Ascending aorta (tissue), 2 donors: Measurements from ENCODE around the gene PDZD2. TPM values are rescaled to one million over a fixed set of nuclear protein-coding genes. Genes with fewer than 3 reads are reported as not detected.
"Not testable (repeated sequence)": the region's sequence is repeated elsewhere in the genome, so short reads cannot be mapped to it uniquely, and the experiment has no call there.

Source experiments
- DNase-seq, 2 donors: peaks; one replicate each; pipeline ENCODE4 v3.0.0-alpha.2; 2019; ENCODE audit warnings: low spot score in 2 of 2
- H3K27ac ChIP-seq, 2 donors: fragments of 200-600 bp; sonication (generic); one replicate each; pipeline ENCODE4 v1.5.1; 2016 to 2017; ENCODE audit warnings: mild to moderate bottlenecking in 1 of 2
- H3K27me3 ChIP-seq: fragments of 200-600 bp; sonication (generic); one replicate; pipeline ENCODE4 v1.5.1; 2017
- H3K36me3 ChIP-seq, 2 donors: fragments of 200-600 bp; sonication (generic); one replicate each; pipeline ENCODE4 v1.5.1; 2016
- H3K4me1 ChIP-seq, 2 donors: fragments of 200-600 bp; sonication (generic); one replicate each; pipeline ENCODE4 v1.5.1; 2016 to 2017; ENCODE audit warnings: mild to moderate bottlenecking in 1 of 2
- H3K4me3 ChIP-seq, 2 donors: fragments of 200-600 bp; sonication (generic); one replicate each; pipeline ENCODE4 v1.5.1; 2016 to 2017; ENCODE audit warnings: mild to moderate bottlenecking in 1 of 2
- H3K9me3 ChIP-seq, 2 donors: fragments of 200-600 bp; sonication (generic); one replicate each; pipeline ENCODE4 v1.5.1; 2016
- intact Hi-C: fragments of 100-400 bp; cut with DNase I; formaldehyde crosslinking; loops from one replicate; pipeline ENCODE4 v1.15.1; 2023
- total RNA-seq: library from RNA; depleted of rRNA; stranded (reverse); fragments of >200 nt; gene quantifications from one replicate; pipeline ENCODE4 v1.1.0, GENCODE V29; 2016
- TF ChIP-seq, protein P1 (sequence below), 3 experiments: fragments of 200-600 bp in 2 of 3; fragments of 450-650 bp in 1 of 3; sonication (generic) in 2 of 3; IDR thresholded peaks; one replicate each; pipeline ENCODE4 v1.5.1; 2016 to 2019; ENCODE audit warnings: antibody characterized with exemption in 3 of 3, mild to moderate bottlenecking in 1 of 3, moderate library complexity in 1 of 3

The PDZD2 gene
- total RNA-seq, 1 donor from 2014 or later = 8.1 TPM

DNA sequence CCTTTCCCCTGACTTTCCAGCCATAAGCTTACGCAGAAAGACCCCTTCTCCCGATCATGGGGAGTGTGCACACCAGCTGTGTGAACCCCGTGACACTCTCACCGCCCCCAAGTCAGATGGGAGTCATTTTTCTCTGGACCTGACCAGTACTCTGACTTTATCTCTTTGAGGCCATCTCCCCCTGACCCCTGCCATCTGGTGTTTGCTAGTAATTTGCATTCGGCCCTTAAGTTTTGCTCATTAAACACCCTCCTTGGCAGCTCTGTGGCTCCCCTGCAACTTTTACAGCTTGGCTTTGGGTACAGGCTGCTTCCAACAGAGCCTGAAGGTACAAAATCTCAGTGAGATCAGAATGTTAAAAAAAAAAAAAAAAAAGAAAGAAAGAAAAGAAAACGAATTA, 43.9 kb downstream of the PDZD2 start:
- TF ChIP-seq, protein P1, sequence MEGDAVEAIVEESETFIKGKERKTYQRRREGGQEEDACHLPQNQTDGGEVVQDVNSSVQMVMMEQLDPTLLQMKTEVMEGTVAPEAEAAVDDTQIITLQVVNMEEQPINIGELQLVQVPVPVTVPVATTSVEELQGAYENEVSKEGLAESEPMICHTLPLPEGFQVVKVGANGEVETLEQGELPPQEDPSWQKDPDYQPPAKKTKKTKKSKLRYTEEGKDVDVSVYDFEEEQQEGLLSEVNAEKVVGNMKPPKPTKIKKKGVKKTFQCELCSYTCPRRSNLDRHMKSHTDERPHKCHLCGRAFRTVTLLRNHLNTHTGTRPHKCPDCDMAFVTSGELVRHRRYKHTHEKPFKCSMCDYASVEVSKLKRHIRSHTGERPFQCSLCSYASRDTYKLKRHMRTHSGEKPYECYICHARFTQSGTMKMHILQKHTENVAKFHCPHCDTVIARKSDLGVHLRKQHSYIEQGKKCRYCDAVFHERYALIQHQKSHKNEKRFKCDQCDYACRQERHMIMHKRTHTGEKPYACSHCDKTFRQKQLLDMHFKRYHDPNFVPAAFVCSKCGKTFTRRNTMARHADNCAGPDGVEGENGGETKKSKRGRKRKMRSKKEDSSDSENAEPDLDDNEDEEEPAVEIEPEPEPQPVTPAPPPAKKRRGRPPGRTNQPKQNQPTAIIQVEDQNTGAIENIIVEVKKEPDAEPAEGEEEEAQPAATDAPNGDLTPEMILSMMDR (IDR thresholded peaks at IDR 0.05) = no peak
- H3K27me3 ChIP-seq = no peaks in the 10 kb centered on the region
- no peaks in the 10 kb centered on the region for H3K9me3 ChIP-seq
- intact Hi-C loops = no loop called here
- H3K4me1 ChIP-seq = no peaks in the 10 kb centered on the region
- no peaks in the 10 kb centered on the region for H3K36me3 ChIP-seq
- H3K27ac ChIP-seq = no peak overlapping the region
- no peak for DNase-seq
- no peak overlapping the region for H3K4me3 ChIP-seq

DNA sequence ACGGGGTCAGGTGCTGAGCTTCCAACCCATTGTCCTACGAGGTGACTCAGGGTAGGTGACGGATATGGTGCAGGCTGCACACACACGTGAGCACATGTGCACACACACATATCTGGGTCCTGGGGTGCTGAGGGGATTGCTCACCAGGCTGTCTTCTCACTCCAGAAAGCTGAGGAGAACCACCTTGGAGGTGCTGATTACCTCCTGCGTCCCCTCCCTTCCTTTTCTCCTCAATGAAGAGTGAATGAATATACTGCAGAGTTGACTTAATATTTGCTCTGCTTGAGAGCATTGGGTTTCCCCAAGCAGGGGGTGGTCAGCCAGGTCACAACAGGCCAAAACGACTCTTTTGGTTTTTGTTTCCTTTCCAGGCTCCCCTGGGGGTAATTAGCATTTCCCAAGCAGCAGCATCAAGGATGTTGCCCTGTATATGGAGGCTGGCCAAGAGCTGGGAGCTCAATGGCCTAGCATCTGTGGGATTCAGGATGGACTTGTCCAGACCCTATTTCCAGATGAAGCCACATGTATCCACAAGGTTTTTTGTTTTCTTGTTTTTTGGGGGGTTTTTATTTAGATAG, 49.7 kb downstream of the PDZD2 start:
- Histone ChIP-seq H3K36me3 (no peaks in the 10 kb centered on the region), H3K4me3 (no peak overlapping the region), H3K27me3 (no peaks in the 10 kb centered on the region), H3K9me3 (no peaks in the 10 kb centered on the region), H3K4me1 (no peaks in the 10 kb centered on the region), H3K27ac (no peak overlapping the region)
- TF ChIP-seq, protein P1 (IDR thresholded peaks at IDR 0.05) = no peak
- intact Hi-C loops = no loop called here
- DNase-seq = no peak

- H3K4me3 ChIP-seq, H3K4me1 ChIP-seq, DNase-seq, H3K9me3 ChIP-seq, intact Hi-C loops, H3K27me3 ChIP-seq, H3K27ac ChIP-seq, H3K36me3 ChIP-seq: not testable (repeated sequence)
These were observed 52.5 kb downstream of the PDZD2 start for GRCh38 chr5:31691408-31691807.

GRCh38 chr5:31692561-31693221, 53.8 kb downstream of the PDZD2 start:
- DNase-seq = no peak

GRCh38 chr5:31698673-31699072, 59.7 kb downstream of the PDZD2 start:
- DNase-seq = no peak
- H3K4me3 ChIP-seq = no peak overlapping the region
- no peaks in the 10 kb centered on the region for H3K36me3 ChIP-seq
- intact Hi-C loops = no loop called here
- TF ChIP-seq, protein P1 (IDR thresholded peaks at IDR 0.05) = no peak
- no peaks in the 10 kb centered on the region for H3K9me3 ChIP-seq
- no peaks in the 10 kb centered on the region for H3K4me1 ChIP-seq
- H3K27ac ChIP-seq = no peak overlapping the region
- no peaks in the 10 kb centered on the region for H3K27me3 ChIP-seq

More at GRCh38 chr5:31692561-31693221, 53.8 kb downstream of the PDZD2 start:
- no peak overlapping the region for H3K27ac ChIP-seq
- H3K9me3 ChIP-seq = no peaks in the 10 kb centered on the region
- intact Hi-C loops = no loop called here
- H3K27me3 ChIP-seq = no peaks in the 10 kb centered on the region
- no peaks in the 10 kb centered on the region for H3K36me3 ChIP-seq
- TF ChIP-seq, protein P1 (IDR thresholded peaks at IDR 0.05) = no peak
- H3K4me3 ChIP-seq = no peak overlapping the region
- no peaks in the 10 kb centered on the region for H3K4me1 ChIP-seq

DNA sequence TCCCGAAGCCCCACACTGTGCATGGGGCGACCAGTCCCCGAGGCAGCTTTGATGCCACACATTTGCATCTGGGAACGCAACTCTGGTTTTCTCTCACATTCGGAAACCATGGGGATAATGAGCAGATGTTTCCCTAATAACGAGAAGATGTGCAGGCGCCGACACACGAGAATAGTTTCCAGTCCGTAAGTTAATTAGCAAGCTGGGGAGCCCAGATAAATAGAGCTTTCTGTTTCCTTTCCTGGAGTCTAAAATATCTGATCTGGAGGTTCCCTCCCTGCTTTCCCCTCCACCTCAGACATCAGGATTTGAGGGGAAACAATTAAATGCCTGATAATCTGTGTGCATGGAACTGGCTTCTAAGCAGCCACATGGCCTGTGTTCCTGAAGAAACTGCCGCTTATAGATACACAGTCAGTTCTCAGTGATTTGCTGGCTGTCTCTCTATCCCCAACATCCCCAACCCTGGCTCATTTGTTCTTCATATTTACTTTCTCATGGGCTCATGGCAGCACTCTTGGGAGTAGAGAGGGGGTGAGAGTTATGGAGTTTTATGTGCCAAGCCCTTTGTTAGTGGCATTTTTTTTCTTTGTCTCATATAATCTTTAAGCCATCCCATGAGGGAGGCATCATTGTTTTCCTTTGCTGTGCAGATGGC, 62.8 kb downstream of the PDZD2 start:
- H3K4me3 ChIP-seq = no peak overlapping the region
- intact Hi-C loops = no loop called here
- H3K4me1 ChIP-seq = no peaks in the 10 kb centered on the region
- DNase-seq = no peak
- H3K27me3 ChIP-seq = no peaks in the 10 kb centered on the region
- TF ChIP-seq, protein P1 (IDR thresholded peaks at IDR 0.05) = no peak
- H3K27ac ChIP-seq = no peak overlapping the region
- H3K9me3 ChIP-seq = no peaks in the 10 kb centered on the region
- no peaks in the 10 kb centered on the region for H3K36me3 ChIP-seq
